ENCODE data around the gene PIPOX. TPM values are rescaled to one million over a fixed set of nuclear protein-coding genes. Genes with fewer than 3 reads are reported as not detected.

PIPOX gene
- total RNA-seq, 6 donors from 2014 or later, result 0.91 to 3.6 (median 2.2) TPM; not detected in 2

DNA sequence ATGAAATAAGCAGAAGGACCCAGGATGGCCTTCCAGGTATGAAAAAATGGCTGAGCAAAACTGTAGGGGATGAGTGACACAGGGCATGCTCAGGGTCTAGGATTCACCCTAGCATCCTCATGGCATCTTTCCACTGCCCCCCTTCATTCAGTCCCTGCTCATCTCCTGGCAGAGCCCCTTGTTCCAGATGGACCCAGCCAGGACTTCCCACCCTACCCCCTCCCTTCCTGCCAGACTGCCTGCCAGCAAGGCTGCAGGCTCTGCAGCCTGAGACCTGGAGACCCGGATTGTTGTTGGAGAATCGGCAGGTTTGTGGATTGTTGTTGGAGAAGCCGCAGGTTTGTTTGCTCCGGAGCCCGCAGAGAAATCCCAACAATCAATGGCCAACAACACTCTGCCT is 43.7 kb upstream of the PIPOX start:
- Histone ChIP-seq H3K36me3 (no peaks in the 10 kb centered on the region), H3K27ac (no peak overlapping the region), H3K27me3 (peaks cover 0 to 9% (median 3%) of the 10 kb centered on the region in 4 donors), H3K9me3 (no peaks in the 10 kb centered on the region), H3K4me3 (no peak overlapping the region), H3K4me1 (no peaks in the 10 kb centered on the region)
- TF ChIP-seq EP300 (IDR thresholded peaks at IDR 0.05), result no peak
- no peak for TF ChIP-seq POLR2A (IDR thresholded peaks at IDR 0.05)
- no peak for TF ChIP-seq POLR2AphosphoS5 (IDR thresholded peaks at IDR 0.05)
- no peak for TF ChIP-seq CTCF (IDR thresholded peaks at IDR 0.05)
- DNase-seq (no peak), ATAC-seq (ENCODE audit: low FRiP score in 2 of 2) (no peak)
- 46% methylated on average over 5 of the region's 5 CpGs; no CpG with 5 or more reads in 1 of the 2 donors for WGBS, 2 donors

- TF ChIP-seq POLR2AphosphoS5 (IDR thresholded peaks at IDR 0.05) (no peak), CTCF (IDR thresholded peaks at IDR 0.05) (no peak), EP300 (IDR thresholded peaks at IDR 0.05) (no peak), POLR2A (IDR thresholded peaks at IDR 0.05) (no peak)
- 83 to 88% methylated on average over 5 of the region's 5 CpGs for WGBS, 2 donors
- Histone ChIP-seq H3K36me3 (no peaks in the 10 kb centered on the region), H3K9me3 (no peaks in the 10 kb centered on the region), H3K27me3 (peaks cover 0 to 24% (median 13%) of the 10 kb centered on the region in 4 donors), H3K4me3 (no peak overlapping the region), H3K27ac (no peak overlapping the region), H3K4me1 (peaks cover 0 to 9% (median 5%) of the 10 kb centered on the region in 4 donors)
- DNase-seq, result no peak
- ATAC-seq (ENCODE audit: low FRiP score in 2 of 2), result no peak
These were observed 42.0 kb upstream of the PIPOX start for GRCh38 chr17:29000973-29001372.

DNA sequence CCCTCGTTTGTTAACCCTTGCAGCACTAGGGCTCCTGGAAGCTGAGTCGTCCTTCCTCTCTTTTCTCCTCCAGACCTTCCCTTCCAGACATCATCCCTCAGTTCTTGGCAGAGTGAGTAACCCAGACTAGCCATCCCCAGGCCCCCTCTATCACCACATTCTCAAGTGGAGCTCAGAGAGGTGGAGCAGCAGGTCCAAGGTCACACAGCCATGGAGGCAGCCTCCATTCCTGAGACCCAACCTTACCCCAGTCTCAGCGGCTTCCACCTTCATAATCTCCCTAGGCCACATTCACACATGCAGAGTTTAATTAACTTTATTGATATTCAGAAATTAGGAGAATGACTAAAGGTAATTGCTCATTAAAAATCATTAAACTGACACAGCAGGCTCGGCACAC is 40.1 kb upstream of the PIPOX start:
- H3K9me3 ChIP-seq, result no peaks in the 10 kb centered on the region
- H3K4me1 ChIP-seq, result peaks cover 0 to 11% (median 7%) of the 10 kb centered on the region in 4 donors
- no peak for ATAC-seq (ENCODE audit: low FRiP score in 2 of 2)
- H3K4me3 ChIP-seq, result no peak overlapping the region
- TF ChIP-seq POLR2AphosphoS5 (IDR thresholded peaks at IDR 0.05), result no peak
- no peak for TF ChIP-seq EP300 (IDR thresholded peaks at IDR 0.05)
- TF ChIP-seq CTCF (IDR thresholded peaks at IDR 0.05), result no peak
- no peak for TF ChIP-seq POLR2A (IDR thresholded peaks at IDR 0.05)
- peaks cover 0 to 32% (median 13%) of the 10 kb centered on the region in 4 donors for H3K27me3 ChIP-seq
- WGBS, 2 donors, result 45 to 54% methylated on average over 4 of the region's 4 CpGs
- H3K27ac ChIP-seq, result no peak overlapping the region
- no peaks in the 10 kb centered on the region for H3K36me3 ChIP-seq
- DNase-seq, result no peak

DNA sequence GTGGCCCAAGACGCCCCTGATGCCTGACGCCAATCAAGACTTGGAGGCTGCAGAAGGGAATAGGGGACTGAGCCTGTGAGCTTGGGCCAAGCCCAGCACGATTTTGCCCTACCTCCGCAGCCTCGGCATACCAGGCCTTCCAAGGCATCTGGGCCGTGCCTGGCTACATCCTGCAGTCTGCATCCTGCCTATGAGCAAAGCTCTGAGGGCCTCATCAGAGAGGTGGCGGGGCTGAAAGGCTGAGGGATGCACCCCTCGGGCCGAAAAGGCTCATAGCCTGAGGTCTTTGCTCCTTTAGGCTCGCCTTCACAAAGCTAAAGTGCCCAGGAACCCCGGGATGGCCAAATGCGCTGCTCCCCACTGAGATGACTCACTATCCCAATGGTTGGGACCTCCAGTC is 39.7 kb upstream of the PIPOX start:
- ATAC-seq (ENCODE audit: low FRiP score in 2 of 2) (no peak), DNase-seq (no peak)
- Histone ChIP-seq H3K27me3 (peaks cover 0 to 32% (median 13%) of the 10 kb centered on the region in 4 donors), H3K4me1 (peaks cover 0 to 11% (median 7%) of the 10 kb centered on the region in 4 donors), H3K36me3 (no peaks in the 10 kb centered on the region), H3K9me3 (no peaks in the 10 kb centered on the region), H3K27ac (no peak overlapping the region), H3K4me3 (no peak overlapping the region)
- TF ChIP-seq POLR2AphosphoS5 (IDR thresholded peaks at IDR 0.05) (no peak), CTCF (IDR thresholded peaks at IDR 0.05) (no peak), EP300 (IDR thresholded peaks at IDR 0.05) (no peak), POLR2A (IDR thresholded peaks at IDR 0.05) (no peak)
- 74 to 76% methylated on average over 4 to 12 of the region's 12 CpGs for WGBS, 2 donors

DNA sequence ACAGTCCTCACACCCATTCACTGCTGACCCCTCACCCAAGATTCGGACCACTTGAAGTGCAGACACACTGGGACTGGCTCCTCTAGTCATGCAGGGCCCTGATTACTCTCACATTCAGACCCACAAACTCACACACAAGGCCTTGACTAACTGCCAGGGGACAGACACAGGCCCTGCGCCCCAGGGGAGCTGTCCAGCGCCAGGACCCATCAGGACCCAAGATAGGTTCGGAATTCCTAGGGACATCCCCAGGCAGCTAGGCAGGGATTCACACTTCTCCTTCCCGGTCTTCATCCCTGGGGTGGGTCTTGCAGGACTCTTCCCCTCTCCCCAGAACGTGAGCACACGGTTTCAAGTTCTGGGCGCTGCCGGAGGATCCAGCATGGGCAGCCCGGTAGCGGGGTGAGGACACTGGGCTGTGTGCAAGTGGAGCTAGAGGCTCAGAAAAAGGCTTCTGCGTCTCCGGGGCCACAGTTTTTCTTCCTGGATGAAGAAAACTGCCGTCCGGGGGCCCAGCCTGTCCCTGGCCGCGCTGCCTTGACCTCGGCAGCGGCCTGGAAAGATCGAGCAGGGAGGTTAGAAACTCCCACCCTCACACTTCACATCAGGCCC is 38.8 kb upstream of the PIPOX start:
- ATAC-seq (ENCODE audit: low FRiP score in 2 of 2), result no peak
- Histone ChIP-seq H3K4me3 (no peak overlapping the region), H3K36me3 (no peaks in the 10 kb centered on the region), H3K27me3 (peaks cover 0 to 32% (median 13%) of the 10 kb centered on the region in 4 donors), H3K27ac (no peak overlapping the region), H3K4me1 (peaks cover 0 to 11% (median 7%) of the 10 kb centered on the region in 4 donors), H3K9me3 (no peaks in the 10 kb centered on the region)
- peak in 1 of 2 donors; percentile 46 for DNase-seq
- WGBS, 2 donors, result 54 to 58% methylated on average over 10 to 20 of the region's 20 CpGs
- no peak for TF ChIP-seq POLR2AphosphoS5 (IDR thresholded peaks at IDR 0.05)
- TF ChIP-seq EP300 (IDR thresholded peaks at IDR 0.05), result no peak
